Measurements from ENCODE around the gene PAPSS1.

The PAPSS1 gene

GRCh38 chr4:107630185-107630705 lies 89.8 kb downstream of the PAPSS1 start:
- DNase-seq (ENCODE audit: low read depth in 2 of 2, low spot score in 1 of 2) = no peak

DNA sequence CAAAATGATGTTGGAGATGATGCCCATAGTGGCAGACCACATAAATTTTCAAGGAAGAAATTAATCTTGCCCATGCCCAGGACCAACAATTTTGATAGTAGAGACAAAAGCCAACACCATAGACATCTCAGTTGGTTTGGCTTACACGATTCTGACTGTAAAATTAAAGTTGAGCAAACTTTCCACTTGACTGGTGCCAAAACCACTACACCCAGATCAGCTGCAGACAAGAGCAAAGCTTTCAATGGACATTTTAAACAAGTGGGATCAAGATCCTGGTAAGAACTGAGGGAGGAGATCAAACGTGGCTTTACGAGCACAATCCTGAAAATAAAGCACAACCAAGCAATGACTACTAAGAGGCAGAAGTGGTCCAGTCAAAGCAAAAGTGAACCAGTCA lies 90.7 kb downstream of the PAPSS1 start:
- no peak for DNase-seq (ENCODE audit: low read depth in 2 of 2, low spot score in 1 of 2)

- no peak for DNase-seq (ENCODE audit: low read depth in 2 of 2, low spot score in 1 of 2)
These were observed 94.6 kb downstream of the PAPSS1 start for GRCh38 chr4:107625391-107625902.

DNA sequence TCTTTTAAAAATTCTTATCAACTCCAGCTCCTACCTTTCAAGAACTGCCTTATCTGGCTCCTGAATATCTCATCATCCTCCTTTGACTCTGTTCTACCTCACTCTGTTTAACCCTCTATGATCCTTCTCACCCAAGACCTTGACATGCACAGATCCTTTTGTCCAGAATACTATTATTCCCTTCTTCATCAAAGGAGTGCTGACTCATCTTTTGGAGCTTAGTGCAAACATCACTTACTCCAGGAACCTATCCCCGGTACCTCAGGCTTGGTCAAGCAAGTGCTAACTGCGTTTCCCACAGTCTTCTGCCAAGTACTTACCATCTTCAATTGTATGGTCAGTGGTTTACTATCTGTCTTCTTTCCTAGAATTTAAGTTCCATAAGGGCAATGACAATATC lies 96.0 kb downstream of the PAPSS1 start:
- DNase-seq (ENCODE audit: low read depth in 2 of 2, low spot score in 1 of 2) = no peak

GRCh38 chr4:107622006-107622405 lies 98.0 kb downstream of the PAPSS1 start:
- DNase-seq (ENCODE audit: low read depth in 2 of 2, low spot score in 1 of 2) = no peak

GRCh38 chr4:107619731-107620130 lies 100.3 kb downstream of the PAPSS1 start:
- no peak for DNase-seq (ENCODE audit: low read depth in 2 of 2, low spot score in 1 of 2)

- no peak for DNase-seq (ENCODE audit: low read depth in 2 of 2, low spot score in 1 of 2)
These were observed 101.0 kb downstream of the PAPSS1 start for GRCh38 chr4:107619066-107619465.

GRCh38 chr4:107618656-107619055 lies 101.4 kb downstream of the PAPSS1 start:
- no peak for DNase-seq (ENCODE audit: low read depth in 2 of 2, low spot score in 1 of 2)

GRCh38 chr4:107616838-107617389 lies 103.1 kb downstream of the PAPSS1 start:
- no peak for DNase-seq (ENCODE audit: low read depth in 2 of 2, low spot score in 1 of 2)

DNA sequence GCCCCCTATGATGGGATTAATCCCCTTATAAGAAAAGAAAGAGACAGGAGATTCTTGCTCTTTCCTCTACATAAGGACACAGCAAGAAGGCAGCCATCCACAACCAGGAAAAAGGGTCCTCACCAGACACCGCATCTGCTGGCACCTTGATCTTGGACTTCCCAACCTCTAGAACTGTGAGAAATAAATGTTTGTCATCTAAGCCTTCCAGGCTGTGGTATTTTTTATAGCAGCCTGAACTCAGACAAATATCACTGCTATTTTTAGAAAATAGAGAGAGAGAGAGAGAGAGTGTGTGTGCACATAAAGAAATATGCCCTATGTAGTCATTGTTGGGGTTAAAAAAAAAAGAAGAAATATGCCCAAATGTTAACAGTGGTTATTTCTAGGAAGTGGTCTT lies 104.2 kb downstream of the PAPSS1 start:
- no peak for DNase-seq (ENCODE audit: low read depth in 2 of 2, low spot score in 1 of 2)

- DNase-seq (ENCODE audit: low read depth in 2 of 2, low spot score in 1 of 2) = no peak
These were observed 116.6 kb downstream of the PAPSS1 start for GRCh38 chr4:107603430-107603829.

GRCh38 chr4:107600983-107601382 lies 119.1 kb downstream of the PAPSS1 start:
- DNase-seq (ENCODE audit: low read depth in 2 of 2, low spot score in 1 of 2) = no peak

DNA sequence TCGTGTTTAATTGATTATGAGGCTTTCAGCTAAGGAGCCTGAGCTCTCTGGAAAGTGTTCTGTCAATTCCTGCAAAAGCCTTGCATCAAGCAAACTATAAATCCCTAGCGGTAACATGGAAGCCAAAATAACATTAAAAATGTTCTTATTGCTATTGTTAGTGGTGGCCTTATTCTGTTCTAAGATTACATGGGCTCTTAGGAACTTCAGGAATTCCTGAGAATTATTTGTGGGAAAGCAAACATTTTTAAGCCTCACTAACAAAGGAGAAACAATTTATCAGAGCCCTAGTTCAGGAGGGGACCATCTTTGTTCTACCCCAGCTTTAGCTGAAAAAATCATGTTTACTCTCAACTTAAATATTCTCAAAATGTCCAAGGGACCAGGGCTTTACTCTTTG lies 119.6 kb downstream of the PAPSS1 start:
- DNase-seq (ENCODE audit: low read depth in 2 of 2, low spot score in 1 of 2) = no peak

DNA sequence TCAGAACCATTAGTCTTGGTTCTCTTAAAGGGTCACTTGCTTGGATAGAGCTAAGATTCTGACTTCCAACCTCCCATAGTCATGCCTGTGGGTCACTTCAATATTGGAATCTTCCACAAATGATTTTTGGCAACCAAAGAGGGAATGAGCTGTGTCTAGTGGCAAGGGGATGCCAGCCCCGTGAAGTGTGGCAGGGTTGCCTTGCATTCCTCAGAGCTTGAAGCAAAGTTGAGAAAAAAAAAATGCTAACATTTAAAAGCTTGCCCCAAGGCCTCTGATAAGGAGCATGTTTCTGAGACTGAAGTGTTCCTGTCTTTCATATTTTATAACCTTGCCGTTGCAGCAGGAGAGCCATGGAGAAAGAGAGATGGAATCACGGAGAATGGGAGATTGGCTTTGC lies 120.2 kb downstream of the PAPSS1 start:
- no peak for DNase-seq (ENCODE audit: low read depth in 2 of 2, low spot score in 1 of 2)

DNA sequence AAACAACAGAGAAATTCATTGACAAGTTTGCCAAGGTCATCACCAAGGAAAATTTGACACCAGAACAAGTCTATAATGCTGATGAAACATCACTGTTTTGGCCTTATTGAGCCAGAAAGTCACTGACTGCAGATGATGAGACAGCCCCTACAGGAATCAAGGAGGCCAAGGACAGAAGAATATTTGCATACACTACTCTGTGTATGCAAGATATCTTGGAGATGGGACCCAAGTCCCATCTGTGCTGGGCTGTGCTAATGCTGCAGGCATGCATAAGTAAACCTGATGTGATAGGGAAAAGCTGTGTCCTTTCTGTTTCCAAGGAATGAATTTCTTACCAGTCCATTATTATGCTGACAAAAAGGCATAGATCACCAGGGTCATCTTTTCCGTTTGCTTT lies 126.8 kb downstream of the PAPSS1 start:
- no peak for DNase-seq (ENCODE audit: low read depth in 2 of 2, low spot score in 1 of 2)

DNA sequence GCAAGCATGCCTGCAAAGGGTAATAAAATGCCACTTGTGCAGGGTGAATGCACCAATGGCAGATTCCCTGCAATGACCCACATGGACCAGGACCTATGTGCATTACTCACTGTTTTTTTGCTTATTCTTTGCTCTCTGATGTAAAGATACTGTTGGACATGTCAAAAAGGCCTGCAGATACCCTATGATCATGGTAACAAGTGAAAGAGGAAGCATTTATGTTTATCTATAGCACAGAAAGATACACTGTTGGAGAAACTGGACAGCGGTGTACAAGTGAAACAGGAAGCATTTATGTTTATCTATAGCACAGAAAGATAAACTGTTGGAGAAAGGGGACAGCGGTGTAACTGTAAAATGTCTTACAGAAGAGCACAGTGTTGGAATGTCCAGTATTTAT lies 127.5 kb downstream of the PAPSS1 start:
- no peak for DNase-seq (ENCODE audit: low read depth in 2 of 2, low spot score in 1 of 2)

DNA sequence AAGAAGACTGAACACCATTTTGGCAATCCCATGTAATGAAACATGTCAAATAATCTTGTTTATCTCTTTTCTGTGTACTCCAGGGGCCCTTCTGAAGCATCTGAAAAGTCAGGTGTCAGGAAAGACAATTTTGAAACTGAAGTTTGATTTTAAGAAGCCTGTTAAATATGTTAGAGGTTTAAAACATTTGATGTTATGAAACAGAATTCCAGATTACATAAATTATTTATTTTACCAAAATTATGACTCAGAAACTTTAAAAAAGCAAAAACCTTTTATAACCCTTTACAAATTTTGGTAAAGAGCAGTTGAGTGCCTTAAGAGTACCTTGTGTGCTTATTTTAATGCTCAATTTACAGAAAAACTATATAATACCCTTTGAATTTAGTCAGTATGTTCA lies 130.8 kb downstream of the PAPSS1 start:
- DNase-seq (ENCODE audit: low read depth in 2 of 2, low spot score in 1 of 2) = no peak

DNA sequence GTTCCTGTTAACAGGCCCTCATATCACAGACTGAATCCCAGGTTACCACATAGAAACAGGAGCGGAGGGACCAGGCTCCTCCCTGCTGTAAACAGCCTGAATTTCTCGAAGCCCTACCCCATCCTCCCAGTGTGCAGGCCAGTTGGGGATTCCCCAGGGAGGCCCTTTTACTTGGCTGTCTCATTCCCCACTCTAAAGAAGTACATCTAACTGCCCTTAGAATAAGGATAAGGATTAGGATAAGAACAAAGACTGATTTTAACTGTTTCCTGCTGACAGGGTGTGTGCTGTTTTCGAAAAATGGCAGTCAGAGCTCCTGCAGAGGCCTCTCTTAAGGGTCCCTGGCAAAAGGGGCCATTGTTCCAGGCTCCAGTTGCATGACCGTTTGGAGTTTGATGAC lies 133.7 kb downstream of the PAPSS1 start:
- DNase-seq (ENCODE audit: low read depth in 2 of 2, low spot score in 1 of 2) = no peak

DNA sequence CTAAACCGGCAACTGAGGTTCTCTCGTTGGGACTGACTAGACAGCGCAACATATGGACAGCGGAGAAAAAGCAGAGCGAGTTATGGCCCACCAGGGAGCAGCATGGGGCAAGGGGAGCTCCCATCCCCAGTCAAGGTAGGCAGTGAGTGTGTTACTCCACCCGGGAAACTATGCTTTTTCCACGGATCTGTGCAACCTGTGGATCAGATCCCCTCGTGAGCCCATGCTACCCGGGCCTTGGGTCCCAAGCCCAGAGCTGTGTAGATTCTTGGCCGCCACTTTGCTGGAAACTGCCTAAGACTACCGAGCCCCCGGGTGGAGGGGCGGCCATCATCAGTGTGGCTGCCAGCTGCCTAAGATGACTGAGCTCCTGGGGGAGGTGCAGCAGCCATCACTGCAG lies 140.9 kb downstream of the PAPSS1 start:
- DNase-seq (ENCODE audit: low read depth in 2 of 2, low spot score in 1 of 2) = no peak

DNA sequence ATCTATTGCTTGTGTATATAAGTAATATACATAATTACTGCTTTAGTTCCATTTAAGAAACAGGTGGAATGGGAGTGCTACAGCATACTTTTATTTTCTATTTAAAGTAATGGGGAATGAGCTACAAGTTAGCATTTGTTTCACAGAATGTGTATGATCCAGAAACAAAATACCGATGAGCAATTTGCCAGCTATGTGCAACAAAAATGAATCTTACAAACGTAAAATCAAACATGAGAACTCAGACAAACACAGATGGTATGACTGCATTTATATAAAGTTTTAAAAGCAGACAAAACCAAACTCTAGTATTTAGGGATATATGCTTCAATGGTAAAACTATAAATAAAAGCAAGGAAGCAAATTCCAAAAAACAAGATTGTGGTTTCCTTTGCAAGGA lies 141.7 kb downstream of the PAPSS1 start:
- no peak for DNase-seq (ENCODE audit: low read depth in 2 of 2, low spot score in 1 of 2)

DNA sequence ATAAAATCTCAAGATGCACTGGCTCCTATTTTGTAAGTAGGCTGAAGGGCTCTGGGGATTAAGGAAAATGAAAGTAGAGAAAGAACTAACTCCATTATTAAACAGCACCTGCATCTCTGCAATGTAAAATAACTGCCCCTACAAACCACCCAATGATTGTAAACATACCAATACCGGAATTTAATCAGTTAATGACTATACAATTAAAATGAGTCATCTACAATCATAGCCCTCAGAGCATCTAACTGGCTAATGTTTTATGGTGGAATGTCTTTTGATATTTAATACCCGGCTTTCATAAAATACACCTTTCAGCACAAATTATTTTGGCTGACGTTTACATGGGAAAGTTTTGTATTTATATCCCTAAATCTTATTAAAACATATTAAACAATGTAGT lies 142.3 kb downstream of the PAPSS1 start:
- DNase-seq (ENCODE audit: low read depth in 2 of 2, low spot score in 1 of 2) = no peak

DNA sequence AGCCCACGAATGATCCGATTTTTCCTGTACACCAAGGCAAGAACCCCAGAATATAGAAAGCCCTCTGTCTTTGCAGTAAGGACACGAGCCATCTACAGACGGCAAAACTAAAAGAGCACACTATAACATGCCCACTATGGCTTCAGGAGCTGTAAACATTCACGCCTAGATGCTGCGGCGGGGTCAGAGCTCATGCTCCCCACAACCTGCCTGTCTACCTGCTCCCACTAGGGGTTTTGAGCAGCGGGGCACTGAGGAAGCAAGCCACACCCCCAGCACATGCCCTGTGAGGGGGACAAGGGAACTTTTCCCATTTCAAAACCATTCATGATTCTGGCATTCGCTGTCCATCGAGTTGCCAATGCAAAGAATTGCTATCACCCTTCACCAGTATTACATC lies 144.8 kb downstream of the PAPSS1 start:
- DNase-seq (ENCODE audit: low read depth in 2 of 2, low spot score in 1 of 2) = no peak

DNA sequence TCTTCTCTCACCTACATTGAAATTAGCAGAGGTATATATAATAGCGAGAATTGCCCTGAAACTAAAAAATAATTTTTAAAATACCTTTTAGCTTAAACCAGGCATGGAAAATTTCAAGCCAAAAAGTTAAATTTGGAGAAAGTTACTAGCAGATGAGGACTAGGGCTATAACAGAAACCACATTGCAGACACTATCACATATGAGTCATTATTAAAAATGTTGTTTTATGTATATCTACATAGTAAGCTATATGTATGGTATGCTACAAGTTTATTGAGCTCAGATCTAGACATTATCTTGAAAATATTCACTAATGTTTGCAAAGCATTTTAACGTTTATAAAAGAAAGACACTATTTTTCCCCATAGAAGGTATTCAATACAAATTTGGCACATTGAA lies 147.8 kb downstream of the PAPSS1 start:
- DNase-seq (ENCODE audit: low read depth in 2 of 2, low spot score in 1 of 2) = no peak

All from stimulated activated CD8-positive, alpha-beta memory T cell treated with anti-CD3 and anti-CD28 coated beads, Interleukin-4, amount 100 ng/mL, for 4 hours (primary cell).